Hepatocyte (in vitro differentiated cells): ENCODE results near the gene UBE2G1. TPM values are rescaled to one million over a fixed set of nuclear protein-coding genes. Genes with fewer than 3 reads are reported as not detected.

ENCODE experiments used
- DNase-seq: peaks from one replicate; pipeline ENCODE4 v3.0.0-alpha.2; 2016; ENCODE audit warnings: low spot score
- H2AFZ ChIP-seq: fragments of 200-600 bp; sonication (generic); 2 replicates; pipeline ENCODE4 v1.6.0; 2016; ENCODE audit warnings: antibody characterized with exemption, mild to moderate bottlenecking
- H3K27ac ChIP-seq: fragments of 200-600 bp; sonication (generic); 2 replicates; pipeline ENCODE4 v1.5.1; 2016; ENCODE audit warnings: mild to moderate bottlenecking
- H3K27me3 ChIP-seq: fragments of 200-600 bp; sonication (generic); 2 replicates; pipeline ENCODE4 v1.6.1; 2016
- H3K36me3 ChIP-seq: fragments of 200-600 bp; sonication (generic); replicated peaks from 2 replicates; pipeline ENCODE4 v1.5.1; 2016; ENCODE audit warnings: low read depth; ENCODE audit not compliant: insufficient read depth
- H3K4me1 ChIP-seq: fragments of 200-600 bp; sonication (generic); 2 replicates; pipeline ENCODE4 v1.5.1; 2016; ENCODE audit warnings: mild to moderate bottlenecking, moderate library complexity; ENCODE audit not compliant: insufficient read depth
- H3K4me2 ChIP-seq: fragments of 200-600 bp; sonication (generic); 2 replicates; pipeline ENCODE4 v1.6.0; 2016
- H3K4me3 ChIP-seq: fragments of 200-600 bp; sonication (generic); 2 replicates; pipeline ENCODE4 v1.5.1; 2016; ENCODE audit warnings: mild to moderate bottlenecking
- H3K79me2 ChIP-seq: fragments of 200-600 bp; sonication (generic); 2 replicates; pipeline ENCODE4 v1.6.0; 2017; ENCODE audit warnings: mild to moderate bottlenecking
- H3K9me2 ChIP-seq: fragments of 200-600 bp; sonication (generic); replicated peaks from 2 replicates; pipeline ENCODE4 v1.6.0; 2017; ENCODE audit warnings: mild to moderate bottlenecking; ENCODE audit not compliant: insufficient read depth
- H3K9me3 ChIP-seq: fragments of 200-600 bp; sonication (generic); 2 replicates; pipeline ENCODE4 v1.5.1; 2016; ENCODE audit warnings: low read depth, mild to moderate bottlenecking
- H4K20me1 ChIP-seq: fragments of 200-600 bp; sonication (generic); 2 replicates; pipeline ENCODE4 v1.6.0; 2016; ENCODE audit warnings: mild to moderate bottlenecking; ENCODE audit not compliant: insufficient read depth, poor library complexity, severe bottlenecking
- CTCF ChIP-seq: fragments of 200-600 bp; sonication (generic); IDR thresholded peaks from 2 replicates; pipeline ENCODE4 v1.5.1; 2016; ENCODE audit warnings: antibody characterized with exemption, mild to moderate bottlenecking; ENCODE audit not compliant: poor library complexity
- EZH2 ChIP-seq: fragments of 200-600 bp; sonication (generic); IDR thresholded peaks from 2 replicates; pipeline ENCODE4 v1.6.1; 2016; ENCODE audit warnings: antibody characterized with exemption, mild to moderate bottlenecking, borderline replicate concordance
- EZH2phosphoT487 ChIP-seq: fragments of 200-600 bp; sonication (generic); IDR thresholded peaks from one replicate; pipeline ENCODE4 v1.6.1; 2018; ENCODE audit warnings: antibody characterized with exemption, mild to moderate bottlenecking, low read depth, moderate library complexity; ENCODE audit not compliant: unreplicated experiment, severe bottlenecking
- WGBS: methylation state at CpG from one replicate; pipeline ENCODE4 v1.1.6; 2016; ENCODE audit warnings: low lambda C conversion rate; ENCODE audit errors: missing lambda C conversion rate; 5-methylcytosine and 5-hydroxymethylcytosine counted together
- polyA plus RNA-seq: library from polyadenylated mRNA; unstranded; fragments of >200 nt; fragmentation: Nextera tagmentation; extraction: Ambion mirVana; gene quantifications from 2 replicates; pipeline ENCODE4 v1.2.1, GENCODE V29; 2016
- total RNA-seq: library from RNA; depleted of rRNA; stranded (reverse); fragments of >200 nt; gene quantifications from 2 replicates; pipeline ENCODE4 v1.2.3, GENCODE V29; 2014

UBE2G1 gene
- total and polyA plus RNA-seq, 2 experiments from 2014 or later, result 65.1 to 78.8 TPM

GRCh38 chr17:4301066-4301465 is 65.4 kb downstream of the UBE2G1 start:
- Histone ChIP-seq H3K4me2 (no peak overlapping the region), H3K4me1 (no peaks in the 10 kb centered on the region), H3K9me3 (no peaks in the 10 kb centered on the region), H2AFZ (no peak overlapping the region), H3K79me2 (peaks cover 61% of the 10 kb centered on the region), H3K36me3 (no peaks in the 10 kb centered on the region), H4K20me1 (peaks cover 5% of the 10 kb centered on the region), H3K9me2 (no peaks in the 10 kb centered on the region), H3K27me3 (no peaks in the 10 kb centered on the region), H3K27ac (no peak overlapping the region), H3K4me3 (no peak overlapping the region)
- TF ChIP-seq EZH2 (no peak), EZH2phosphoT487 (no peak), CTCF (no peak)
- DNase-seq, result no peak
- WGBS, result 93% methylated on average over 5 of the region's 5 CpGs

- no peaks in the 10 kb centered on the region for H3K9me2 ChIP-seq
- H3K79me2 ChIP-seq, result peaks cover 59% of the 10 kb centered on the region
- H4K20me1 ChIP-seq, result no peaks in the 10 kb centered on the region
- DNase-seq, result no peak
- no peaks in the 10 kb centered on the region for H3K36me3 ChIP-seq
- no peak overlapping the region for H2AFZ ChIP-seq
- H3K4me1 ChIP-seq, result no peaks in the 10 kb centered on the region
- H3K27me3 ChIP-seq, result no peaks in the 10 kb centered on the region
- no peak overlapping the region for H3K4me2 ChIP-seq
- H3K9me3 ChIP-seq, result no peaks in the 10 kb centered on the region
- H3K4me3 ChIP-seq, result no peak overlapping the region
- TF ChIP-seq EZH2phosphoT487 (no peak), EZH2 (no peak), CTCF (no peak)
- WGBS, result 64% methylated on average over 3 of the region's 3 CpGs
- H3K27ac ChIP-seq, result no peak overlapping the region
Observed at GRCh38 chr17:4297351-4297750, 69.1 kb downstream of the UBE2G1 start.

- no peaks in the 10 kb centered on the region for H3K4me1 ChIP-seq
- DNase-seq, result no peak
- H3K4me3 ChIP-seq, result no peak overlapping the region
- no peak overlapping the region for H2AFZ ChIP-seq
- H3K4me2 ChIP-seq, result no peak overlapping the region
- no peaks in the 10 kb centered on the region for H3K27me3 ChIP-seq
- peaks cover 44% of the 10 kb centered on the region for H3K79me2 ChIP-seq
- no peak overlapping the region for H3K27ac ChIP-seq
- H3K36me3 ChIP-seq, result no peaks in the 10 kb centered on the region
- no peaks in the 10 kb centered on the region for H3K9me2 ChIP-seq
- no peak for TF ChIP-seq CTCF
- no peak for TF ChIP-seq EZH2phosphoT487
- TF ChIP-seq EZH2, result no peak
- WGBS, result 70% methylated on average over 4 of the region's 4 CpGs
- H3K9me3 ChIP-seq, result no peaks in the 10 kb centered on the region
- no peaks in the 10 kb centered on the region for H4K20me1 ChIP-seq
Observed at GRCh38 chr17:4295686-4296085, 70.8 kb downstream of the UBE2G1 start.

- no peak overlapping the region for H3K4me2 ChIP-seq
- H3K9me3 ChIP-seq, result no peaks in the 10 kb centered on the region
- no peak overlapping the region for H3K27ac ChIP-seq
- no peak for TF ChIP-seq EZH2phosphoT487
- TF ChIP-seq CTCF, result no peak
- TF ChIP-seq EZH2, result no peak
- H4K20me1 ChIP-seq, result no peaks in the 10 kb centered on the region
- no peak for DNase-seq
- H3K9me2 ChIP-seq, result no peaks in the 10 kb centered on the region
- H3K36me3 ChIP-seq, result no peaks in the 10 kb centered on the region
- WGBS, result 95% methylated on average over 1 of the region's 1 CpG
- no peak overlapping the region for H2AFZ ChIP-seq
- no peaks in the 10 kb centered on the region for H3K4me1 ChIP-seq
- H3K27me3 ChIP-seq, result no peaks in the 10 kb centered on the region
- H3K4me3 ChIP-seq, result no peak overlapping the region
- peaks cover 30% of the 10 kb centered on the region for H3K79me2 ChIP-seq
Observed at GRCh38 chr17:4293572-4293971, 72.9 kb downstream of the UBE2G1 start.
